GM12878 (cell line): ENCODE data around the gene CAMK2G. TPM values are rescaled to one million over a fixed set of nuclear protein-coding genes. Genes with fewer than 3 reads are reported as not detected.

Source experiments
- ATAC-seq: fragments of 200-7000 bp; cut with Tn5 transposase; 3 replicates; pipeline ENCODE4 v1.9.1; 2020; ENCODE audit warnings: mild to moderate bottlenecking, moderate library complexity
- BruUV-seq: library from RNA; stranded (reverse); fragments of 400-500 nt; replicated peaks from 2 replicates; lab custom pipeline; 2021; lab: Mats Ljungman, UMichigan
- CTCF ChIA-PET: fragments of 300-600 bp; sonication (Branson Sonifier 250); formaldehyde crosslinking; extraction: SDS; loops from one replicate; lab custom pipeline; 2021; ENCODE audit warnings: inconsistent platforms; lab: Yijun Ruan, JAX
- POLR2A ChIA-PET: fragments of 350-600 bp; formaldehyde crosslinking; extraction: SDS; loops from one replicate; lab custom pipeline; 2021; ENCODE audit warnings: inconsistent platforms; lab: Charles Lee
- RAD21 ChIA-PET: fragments of 300-600 bp; sonication (Branson Sonifier 250); formaldehyde crosslinking; loops from one replicate; lab custom pipeline; 2023; ENCODE audit warnings: antibody characterized with exemption; ENCODE audit not compliant: unreplicated experiment; lab: Charles Lee
- SMC1A ChIA-PET: fragments of 300-600 bp; sonication (Branson Sonifier 250); formaldehyde crosslinking; loops from one replicate; lab custom pipeline; 2023; ENCODE audit not compliant: unreplicated experiment, uncharacterized antibody; lab: Charles Lee
- DNase-seq: peaks from one replicate; pipeline ENCODE4 v3.0.0-alpha.2; 2011; ENCODE audit warnings: low read depth, low spot score
- FAIRE-seq: peaks from 3 replicates; lab custom pipeline; 2011; peaks lifted over from hg19 to GRCh38; lab: Jason Lieb, UNC
- H2AFZ ChIP-seq: 2 replicates; pipeline ENCODE4 v1.6.0; 2011; ENCODE audit warnings: low read depth, low read length, control low read depth; ENCODE audit not compliant: control insufficient read depth
- H3K27ac ChIP-seq: 2 replicates; pipeline ENCODE4 v1.5.1; 2011; ENCODE audit warnings: control low read depth; ENCODE audit not compliant: control insufficient read depth, insufficient read depth
- H3K27me3 ChIP-seq, 2 experiments: replicated peaks in 1 of 2; 2 replicates each; pipeline versions ENCODE4 v1.6.0 to v1.6.1; 2011; ENCODE audit warnings: low read length in 1 of 2; ENCODE audit not compliant: control insufficient read depth in 2 of 2, insufficient read depth in 2 of 2
- H3K36me3 ChIP-seq, 2 experiments: 2 replicates each; pipeline ENCODE4 v1.5.1; 2011; ENCODE audit warnings: low read length in 1 of 2; ENCODE audit not compliant: control insufficient read depth in 2 of 2, insufficient read depth in 2 of 2
- H3K4me1 ChIP-seq: 2 replicates; pipeline ENCODE4 v1.6.1; 2011; ENCODE audit warnings: mild to moderate bottlenecking, low read length, moderate library complexity, mixed read lengths; ENCODE audit not compliant: control insufficient read depth, insufficient read depth
- H3K4me2 ChIP-seq: 2 replicates; pipeline ENCODE4 v1.6.0; 2011; ENCODE audit warnings: control low read depth; ENCODE audit not compliant: control insufficient read depth, insufficient read depth
- H3K4me3 ChIP-seq: fragments of 200-600 bp; sonication (generic); 2 replicates; pipeline ENCODE4 v1.5.1; 2016
- H3K79me2 ChIP-seq: 2 replicates; pipeline ENCODE4 v1.6.0; 2011; ENCODE audit warnings: low read length; ENCODE audit not compliant: control insufficient read depth, insufficient read depth
- H3K9ac ChIP-seq: 2 replicates; pipeline ENCODE4 v1.8.0; 2011; ENCODE audit warnings: low read length, control low read depth, mixed read lengths; ENCODE audit not compliant: control insufficient read depth, insufficient read depth
- H3K9me3 ChIP-seq: replicated peaks from 3 replicates; pipeline ENCODE4 v1.5.1; 2011; ENCODE audit warnings: mild to moderate bottlenecking, low read length; ENCODE audit not compliant: control insufficient read depth, insufficient read depth
- H4K20me1 ChIP-seq: 2 replicates; pipeline ENCODE4 v1.6.0; 2011; ENCODE audit not compliant: control insufficient read depth, insufficient read depth
- FOS ChIP-seq: IDR thresholded peaks from 3 replicates; pipeline ENCODE4 v1.6.1; 2011; ENCODE audit warnings: borderline replicate concordance; ENCODE audit not compliant: insufficient read length; ENCODE audit errors: extremely low read depth
- NFIC ChIP-seq: IDR thresholded peaks from 2 replicates; pipeline ENCODE4 v1.6.1; 2012; ENCODE audit warnings: low read depth, mild to moderate bottlenecking, inconsistent platforms, low read length, moderate library complexity
- NRF1 ChIP-seq: conservative IDR thresholded peaks from 2 replicates; pipeline ENCODE4 v1.6.1; 2011; ENCODE audit warnings: mild to moderate bottlenecking, low read depth, low read length, improper control_type of control experiment
- POLR2AphosphoS2 ChIP-seq: IDR thresholded peaks from 2 replicates; pipeline ENCODE4 v1.6.1; 2011; ENCODE audit warnings: low read depth, mild to moderate bottlenecking, low read length, improper control_type of control experiment, moderate library complexity
- RCOR1 ChIP-seq: conservative IDR thresholded peaks from 2 replicates; pipeline ENCODE4 v1.6.1; 2012; ENCODE audit warnings: low read depth, low read length, improper control_type of control experiment
- ZNF207 ChIP-seq: fragments of 450-650 bp; IDR thresholded peaks from 2 replicates; pipeline ENCODE4 v1.6.1; 2014; ENCODE audit warnings: antibody characterized with exemption, mild to moderate bottlenecking, borderline replicate concordance
- WGBS: methylation state at CpG from one replicate; pipeline ENCODE4 v1.1.6; 2016; ENCODE audit warnings: low lambda C conversion rate; ENCODE audit not compliant: insufficient replicate concordance, insufficient coverage; ENCODE audit errors: missing lambda C conversion rate; 5-methylcytosine and 5-hydroxymethylcytosine counted together
- in situ Hi-C: fragments of 300-500 bp; cut with MboI; formaldehyde crosslinking; loops from 9 replicates; pipeline ENCODE4 v1.14.3; 2018; ENCODE audit warnings: mixed read lengths
- intact Hi-C: fragments of 100-400 bp; cut with micrococcal nuclease; formaldehyde crosslinking; loops from one replicate; pipeline ENCODE4 v1.14.2; 2022; ENCODE audit not compliant: unreplicated experiment
- polyA plus RNA-seq, 11 experiments: library from polyadenylated mRNA; depleted of rRNA in 4 of 11; unstranded in 6 of 11; stranded (reverse) in 5 of 11; fragments of >200 nt; fragmentation: Nextera tagmentation in 4 of 11; fragmentation: Illumina TruSeq in 1 of 11; extraction: Ambion mirVana in 4 of 11; extraction: Trizol in 1 of 11; gene quantifications; 1 replicate in 1 of 11; 2 replicates in 10 of 11; pipeline versions ENCODE4 v1.2.1 to v1.2.3, GENCODE V29; 2011 to 2016; ENCODE audit warnings: inconsistent platforms in 2 of 11, missing spikeins in 2 of 11, low read depth in 1 of 11
- total RNA-seq, 4 experiments: library from RNA; depleted of rRNA in 3 of 4; stranded (reverse); fragments of >200 nt in 3 of 4; fragmentation: Illumina TruSeq in 1 of 4; extraction: Trizol in 1 of 4; gene quantifications; 2 replicates each; pipeline versions ENCODE4 v1.2.1 to v1.2.3, GENCODE V29; 2013 to 2021
- TF ChIP-seq, protein P1 (sequence below), 3 experiments: IDR thresholded peaks in 2 of 3; conservative IDR thresholded peaks in 1 of 3; 2 replicates each; pipeline ENCODE4 v1.5.1; 2011; ENCODE audit warnings: low read depth in 3 of 3, low read length in 3 of 3, mild to moderate bottlenecking in 3 of 3, control low read depth in 2 of 3, moderate library complexity in 2 of 3, inconsistent platforms in 1 of 3, mixed read lengths in 1 of 3; ENCODE audit not compliant: control insufficient read depth in 2 of 3, insufficient read depth in 1 of 3; ENCODE audit errors: extremely low read depth in 1 of 3
- TF ChIP-seq, protein P2 (sequence below): fragments of 150-350 bp; IDR thresholded peaks from 2 replicates; pipeline ENCODE4 v1.6.1; 2014; ENCODE audit warnings: mild to moderate bottlenecking, low read depth, low read length
- TF ChIP-seq, protein P3 (sequence below): IDR thresholded peaks from 2 replicates; pipeline ENCODE4 v1.6.1; 2011; ENCODE audit warnings: low read depth, mild to moderate bottlenecking, low read length, moderate library complexity, borderline replicate concordance; ENCODE audit errors: extremely low read depth
- TF ChIP-seq, protein P4 (sequence below): IDR thresholded peaks from 2 replicates; pipeline ENCODE4 v1.6.1; 2012; ENCODE audit warnings: low read depth, low read length, improper control_type of control experiment

CAMK2G gene
- total and polyA plus RNA-seq, 10 of the 15 experiments (the other 5 are each of a cell fraction or from before 2014, with no cell fraction given): 5.5 to 24.3 (median 16.9) TPM

DNA sequence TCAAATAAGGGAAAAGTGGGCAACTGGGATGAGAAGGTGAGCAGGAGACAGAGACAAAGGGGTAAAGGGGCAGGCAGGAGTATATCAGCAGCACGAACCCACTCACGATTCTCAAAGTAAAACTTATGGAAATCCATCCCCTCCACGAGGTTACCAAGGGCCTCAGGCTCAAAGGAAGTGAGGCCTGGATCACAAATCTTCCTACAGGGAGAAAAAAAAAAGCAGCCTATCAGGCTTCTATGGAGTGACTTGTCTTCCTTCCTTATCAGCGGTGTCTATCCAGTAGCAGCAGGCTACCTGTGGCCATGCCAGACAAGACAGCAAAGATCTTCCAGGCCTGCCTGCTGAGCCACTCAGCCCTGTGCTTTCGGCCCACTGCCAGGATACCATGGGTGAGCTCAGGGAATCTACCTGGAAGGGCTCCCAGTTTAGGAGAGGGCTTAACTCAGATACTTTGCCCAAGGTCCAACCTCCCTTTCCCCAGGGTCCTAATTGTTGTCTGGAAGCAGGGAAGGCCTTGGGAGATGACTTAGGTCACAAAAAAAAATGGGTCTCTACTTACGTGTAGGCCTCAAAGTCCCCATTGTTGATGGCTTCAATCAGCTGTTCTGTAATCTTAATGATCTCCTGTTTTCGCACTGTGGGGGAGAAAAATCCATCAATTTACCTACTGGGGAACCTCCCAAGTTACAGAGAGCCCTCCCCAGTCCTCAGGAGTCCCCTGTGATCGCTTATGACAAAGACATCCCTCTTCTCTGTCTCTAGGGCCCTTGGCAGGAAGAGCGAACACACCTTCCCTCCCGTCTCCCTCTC lies 57.2 kb downstream of the CAMK2G start:
- DNase-seq: no peak
- no peak for FAIRE-seq
- 96% methylated on average over 10 of the region's 10 CpGs for WGBS
- H3K9ac ChIP-seq: no peak overlapping the region
- H3K36me3 ChIP-seq: peaks cover 4 to 6% of the 10 kb centered on the region in 2 experiments
- in situ Hi-C loops: no loop called here
- ChIA-PET CTCF (no interaction called here), SMC1A (no interaction called here), POLR2A (interaction anchor here (0.5 kb wide), 1 partner anchor 13 kb away, joined by 6 read pairs; no protein-coding TSS in a partner anchor), RAD21 (no interaction called here)
- H2AFZ ChIP-seq: no peak overlapping the region
- BruUV-seq: no TSS peak
- H3K27me3 ChIP-seq: no peaks in the 10 kb centered on the region
- H4K20me1 ChIP-seq: no peaks in the 10 kb centered on the region
- no peak overlapping the region for H3K4me3 ChIP-seq
- no peak for ATAC-seq
- intact Hi-C loops: no loop called here
- no peaks in the 10 kb centered on the region for H3K9me3 ChIP-seq
- H3K79me2 ChIP-seq: no peaks in the 10 kb centered on the region
- H3K27ac ChIP-seq: no peak overlapping the region
- TF ChIP-seq POLR2AphosphoS2 (no peak), FOS (no peak), ZNF207 (no peak), RCOR1 (no peak), NFIC (no peak), NRF1 (no peak)
- TF ChIP-seq, protein P1, sequence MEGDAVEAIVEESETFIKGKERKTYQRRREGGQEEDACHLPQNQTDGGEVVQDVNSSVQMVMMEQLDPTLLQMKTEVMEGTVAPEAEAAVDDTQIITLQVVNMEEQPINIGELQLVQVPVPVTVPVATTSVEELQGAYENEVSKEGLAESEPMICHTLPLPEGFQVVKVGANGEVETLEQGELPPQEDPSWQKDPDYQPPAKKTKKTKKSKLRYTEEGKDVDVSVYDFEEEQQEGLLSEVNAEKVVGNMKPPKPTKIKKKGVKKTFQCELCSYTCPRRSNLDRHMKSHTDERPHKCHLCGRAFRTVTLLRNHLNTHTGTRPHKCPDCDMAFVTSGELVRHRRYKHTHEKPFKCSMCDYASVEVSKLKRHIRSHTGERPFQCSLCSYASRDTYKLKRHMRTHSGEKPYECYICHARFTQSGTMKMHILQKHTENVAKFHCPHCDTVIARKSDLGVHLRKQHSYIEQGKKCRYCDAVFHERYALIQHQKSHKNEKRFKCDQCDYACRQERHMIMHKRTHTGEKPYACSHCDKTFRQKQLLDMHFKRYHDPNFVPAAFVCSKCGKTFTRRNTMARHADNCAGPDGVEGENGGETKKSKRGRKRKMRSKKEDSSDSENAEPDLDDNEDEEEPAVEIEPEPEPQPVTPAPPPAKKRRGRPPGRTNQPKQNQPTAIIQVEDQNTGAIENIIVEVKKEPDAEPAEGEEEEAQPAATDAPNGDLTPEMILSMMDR (IDR thresholded peaks at IDR 0.05 in 2 of 3, conservative IDR thresholded peaks at IDR 0.05 in 1 of 3; ENCODE audit: control insufficient read depth in 2 of 3, extremely low read depth in 1 of 3, insufficient read depth in 1 of 3, low read depth in 3 of 3, low read length in 3 of 3): no peak
- TF ChIP-seq, protein P2, sequence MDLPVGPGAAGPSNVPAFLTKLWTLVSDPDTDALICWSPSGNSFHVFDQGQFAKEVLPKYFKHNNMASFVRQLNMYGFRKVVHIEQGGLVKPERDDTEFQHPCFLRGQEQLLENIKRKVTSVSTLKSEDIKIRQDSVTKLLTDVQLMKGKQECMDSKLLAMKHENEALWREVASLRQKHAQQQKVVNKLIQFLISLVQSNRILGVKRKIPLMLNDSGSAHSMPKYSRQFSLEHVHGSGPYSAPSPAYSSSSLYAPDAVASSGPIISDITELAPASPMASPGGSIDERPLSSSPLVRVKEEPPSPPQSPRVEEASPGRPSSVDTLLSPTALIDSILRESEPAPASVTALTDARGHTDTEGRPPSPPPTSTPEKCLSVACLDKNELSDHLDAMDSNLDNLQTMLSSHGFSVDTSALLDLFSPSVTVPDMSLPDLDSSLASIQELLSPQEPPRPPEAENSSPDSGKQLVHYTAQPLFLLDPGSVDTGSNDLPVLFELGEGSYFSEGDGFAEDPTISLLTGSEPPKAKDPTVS: no peak
- TF ChIP-seq, protein P3, sequence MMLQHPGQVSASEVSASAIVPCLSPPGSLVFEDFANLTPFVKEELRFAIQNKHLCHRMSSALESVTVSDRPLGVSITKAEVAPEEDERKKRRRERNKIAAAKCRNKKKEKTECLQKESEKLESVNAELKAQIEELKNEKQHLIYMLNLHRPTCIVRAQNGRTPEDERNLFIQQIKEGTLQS: no peak
- TF ChIP-seq, protein P4, sequence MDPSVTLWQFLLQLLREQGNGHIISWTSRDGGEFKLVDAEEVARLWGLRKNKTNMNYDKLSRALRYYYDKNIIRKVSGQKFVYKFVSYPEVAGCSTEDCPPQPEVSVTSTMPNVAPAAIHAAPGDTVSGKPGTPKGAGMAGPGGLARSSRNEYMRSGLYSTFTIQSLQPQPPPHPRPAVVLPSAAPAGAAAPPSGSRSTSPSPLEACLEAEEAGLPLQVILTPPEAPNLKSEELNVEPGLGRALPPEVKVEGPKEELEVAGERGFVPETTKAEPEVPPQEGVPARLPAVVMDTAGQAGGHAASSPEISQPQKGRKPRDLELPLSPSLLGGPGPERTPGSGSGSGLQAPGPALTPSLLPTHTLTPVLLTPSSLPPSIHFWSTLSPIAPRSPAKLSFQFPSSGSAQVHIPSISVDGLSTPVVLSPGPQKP: no peak
- TF ChIP-seq, all 136 proteins: peak for 0
- H3K4me1 ChIP-seq: no peaks in the 10 kb centered on the region
- H3K4me2 ChIP-seq: no peak overlapping the region
